Measurements from ENCODE around the gene CDAN1.
A peak's percentile ranks its signal among the peaks of the same experiment; 100 is the strongest.

The CDAN1 gene

DNA sequence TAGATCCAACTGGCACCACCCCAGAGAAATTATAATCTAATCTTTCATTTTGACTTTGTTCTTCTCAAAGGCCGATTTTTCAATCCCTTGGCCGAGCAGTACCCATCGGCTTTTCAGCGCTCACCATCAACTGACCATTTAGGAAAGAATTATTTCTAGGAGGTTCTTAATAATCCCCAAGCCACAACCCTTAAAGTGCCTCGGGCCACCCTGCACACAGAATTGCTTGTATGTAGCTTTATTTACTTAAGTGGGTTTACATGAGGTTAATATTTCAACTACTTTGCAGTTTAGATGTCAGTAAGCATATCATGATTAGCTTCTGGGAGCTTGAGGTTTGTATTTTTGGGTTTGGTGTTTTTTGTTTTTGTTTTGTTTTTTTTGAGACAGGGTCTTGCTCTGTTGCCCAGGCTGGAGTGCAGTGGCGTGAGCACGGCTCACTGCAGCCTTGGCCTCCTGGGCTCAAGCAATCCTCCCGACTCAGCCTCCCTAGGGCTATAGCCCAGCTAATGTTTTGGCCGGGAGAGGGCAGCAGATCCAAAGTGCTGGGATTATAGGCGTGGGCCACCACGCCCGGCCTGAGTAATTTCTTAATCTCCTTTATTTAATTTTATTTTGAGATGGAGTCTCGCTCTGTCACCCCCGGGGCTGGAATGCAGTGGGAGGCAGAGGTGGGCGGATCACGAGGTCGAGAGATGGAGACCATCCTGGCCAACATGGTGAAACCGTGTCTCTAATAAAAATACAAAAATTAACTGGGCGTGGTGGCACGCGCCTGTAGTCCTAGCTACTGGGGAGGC is 801 bp upstream of the CDAN1 start:
- no peaks in the 10 kb centered on the region for H3K27me3 ChIP-seq (replicated peaks; ENCODE audit: control insufficient read depth, insufficient read depth, low read length)
- no peak for DNase-seq (ENCODE audit: extremely low read depth, insufficient read length)
- peaks cover 3% of the 10 kb centered on the region; the same call in 1 of the 2 replicates for H3K36me3 ChIP-seq (ENCODE audit: control insufficient read depth, insufficient read depth, low read length)

DNA sequence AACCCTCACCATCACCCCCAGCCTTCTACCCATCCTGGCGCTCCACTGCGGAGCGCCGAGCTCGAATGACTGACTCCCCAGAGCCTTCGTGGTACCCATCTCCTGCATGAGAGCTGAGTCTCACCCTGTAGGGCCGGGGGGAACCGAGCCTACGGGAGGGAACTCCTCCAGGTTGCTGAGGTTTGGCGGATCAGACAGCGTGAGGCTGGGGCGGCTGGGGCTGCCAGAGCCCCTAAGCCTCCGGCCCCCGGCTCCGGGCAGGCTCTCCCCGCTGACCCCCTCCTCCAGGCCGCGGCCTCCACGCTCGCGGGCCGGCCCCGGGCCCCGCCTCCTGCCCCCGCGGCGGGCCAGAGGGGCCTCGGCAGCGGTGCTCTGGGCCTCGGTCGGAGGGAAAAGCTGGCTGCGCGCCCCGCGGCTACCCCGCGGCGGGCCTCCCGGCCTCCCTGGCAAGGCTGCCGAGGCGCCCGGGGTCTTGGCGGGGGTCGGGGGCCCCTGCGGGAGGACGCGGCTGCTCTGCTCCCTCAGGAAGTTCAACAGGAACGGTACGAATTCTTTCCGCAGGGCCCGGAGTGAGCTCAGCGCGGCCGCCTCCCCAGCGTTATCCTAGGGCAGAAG is 643 bp downstream of the CDAN1 start:
- H3K36me3 ChIP-seq (ENCODE audit: control insufficient read depth, insufficient read depth, low read length): peaks cover 10% of the 10 kb centered on the region

More for the DNA sequence above, 801 bp upstream of the CDAN1 start:
- H3K4me3 ChIP-seq (replicated peaks; ENCODE audit: low read depth, low read length): peak overlapping the region; percentile 85
- TF ChIP-seq, protein P1, sequence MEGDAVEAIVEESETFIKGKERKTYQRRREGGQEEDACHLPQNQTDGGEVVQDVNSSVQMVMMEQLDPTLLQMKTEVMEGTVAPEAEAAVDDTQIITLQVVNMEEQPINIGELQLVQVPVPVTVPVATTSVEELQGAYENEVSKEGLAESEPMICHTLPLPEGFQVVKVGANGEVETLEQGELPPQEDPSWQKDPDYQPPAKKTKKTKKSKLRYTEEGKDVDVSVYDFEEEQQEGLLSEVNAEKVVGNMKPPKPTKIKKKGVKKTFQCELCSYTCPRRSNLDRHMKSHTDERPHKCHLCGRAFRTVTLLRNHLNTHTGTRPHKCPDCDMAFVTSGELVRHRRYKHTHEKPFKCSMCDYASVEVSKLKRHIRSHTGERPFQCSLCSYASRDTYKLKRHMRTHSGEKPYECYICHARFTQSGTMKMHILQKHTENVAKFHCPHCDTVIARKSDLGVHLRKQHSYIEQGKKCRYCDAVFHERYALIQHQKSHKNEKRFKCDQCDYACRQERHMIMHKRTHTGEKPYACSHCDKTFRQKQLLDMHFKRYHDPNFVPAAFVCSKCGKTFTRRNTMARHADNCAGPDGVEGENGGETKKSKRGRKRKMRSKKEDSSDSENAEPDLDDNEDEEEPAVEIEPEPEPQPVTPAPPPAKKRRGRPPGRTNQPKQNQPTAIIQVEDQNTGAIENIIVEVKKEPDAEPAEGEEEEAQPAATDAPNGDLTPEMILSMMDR (IDR thresholded peaks at IDR 0.05; ENCODE audit: insufficient read depth, low read length, poor library complexity, severe bottlenecking): no peak

DNA sequence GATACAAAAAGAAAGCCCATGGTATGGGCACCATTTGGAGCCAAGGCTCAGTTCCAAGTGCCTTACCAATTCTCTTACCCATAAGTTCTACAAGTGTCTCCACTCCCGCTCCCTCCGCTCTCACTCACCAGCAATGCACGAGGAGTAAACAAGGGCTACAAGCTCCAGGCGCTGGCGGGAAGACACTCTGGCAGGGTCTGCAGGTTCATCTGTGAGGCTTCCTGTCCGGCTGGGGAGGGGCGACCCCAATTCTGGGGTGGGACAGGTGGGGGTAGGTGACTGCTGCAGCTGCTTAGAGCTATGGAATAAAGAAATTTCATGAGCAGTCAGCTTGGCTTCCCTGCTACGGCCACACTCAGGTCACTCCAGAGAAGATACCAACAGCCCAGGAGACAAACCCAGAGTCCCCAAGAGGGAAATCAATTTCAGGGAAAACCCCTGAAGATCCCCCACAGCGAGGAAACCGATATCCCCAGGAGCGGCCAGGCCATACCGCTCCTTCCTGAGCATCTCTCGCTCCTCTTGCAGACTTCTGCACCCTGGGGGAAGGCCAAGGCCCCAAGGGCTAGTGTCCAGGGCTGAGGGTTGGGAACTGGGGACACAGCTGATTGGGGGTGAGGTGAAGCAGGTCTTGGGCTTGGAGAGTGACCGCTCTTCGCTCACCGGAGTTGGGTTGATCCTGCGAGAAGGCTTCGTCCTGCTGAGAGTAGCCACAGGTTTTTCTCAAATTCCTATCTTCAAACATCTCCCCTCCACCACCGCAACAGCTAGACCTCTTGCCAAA is 1.4 kb downstream of the CDAN1 start:
- H3K27me3 ChIP-seq (replicated peaks; ENCODE audit: control insufficient read depth, insufficient read depth, low read length): no peaks in the 10 kb centered on the region
- peaks cover 14% of the 10 kb centered on the region for H3K36me3 ChIP-seq (ENCODE audit: control insufficient read depth, insufficient read depth, low read length)
- DNase-seq (ENCODE audit: extremely low read depth, insufficient read length): no peak
- H3K4me3 ChIP-seq (replicated peaks; ENCODE audit: low read depth, low read length): peak overlapping the region; percentile 85
- TF ChIP-seq, protein P1 (IDR thresholded peaks at IDR 0.05; ENCODE audit: insufficient read depth, low read length, poor library complexity, severe bottlenecking): no peak

More for the DNA sequence above, 643 bp downstream of the CDAN1 start:
- H3K4me3 ChIP-seq (replicated peaks; ENCODE audit: low read depth, low read length): peak overlapping the region; percentile 85
- TF ChIP-seq, protein P1 (IDR thresholded peaks at IDR 0.05; ENCODE audit: insufficient read depth, low read length, poor library complexity, severe bottlenecking): no peak
- DNase-seq (ENCODE audit: extremely low read depth, insufficient read length): peak; percentile 37
- no peaks in the 10 kb centered on the region for H3K27me3 ChIP-seq (replicated peaks; ENCODE audit: control insufficient read depth, insufficient read depth, low read length)

DNA sequence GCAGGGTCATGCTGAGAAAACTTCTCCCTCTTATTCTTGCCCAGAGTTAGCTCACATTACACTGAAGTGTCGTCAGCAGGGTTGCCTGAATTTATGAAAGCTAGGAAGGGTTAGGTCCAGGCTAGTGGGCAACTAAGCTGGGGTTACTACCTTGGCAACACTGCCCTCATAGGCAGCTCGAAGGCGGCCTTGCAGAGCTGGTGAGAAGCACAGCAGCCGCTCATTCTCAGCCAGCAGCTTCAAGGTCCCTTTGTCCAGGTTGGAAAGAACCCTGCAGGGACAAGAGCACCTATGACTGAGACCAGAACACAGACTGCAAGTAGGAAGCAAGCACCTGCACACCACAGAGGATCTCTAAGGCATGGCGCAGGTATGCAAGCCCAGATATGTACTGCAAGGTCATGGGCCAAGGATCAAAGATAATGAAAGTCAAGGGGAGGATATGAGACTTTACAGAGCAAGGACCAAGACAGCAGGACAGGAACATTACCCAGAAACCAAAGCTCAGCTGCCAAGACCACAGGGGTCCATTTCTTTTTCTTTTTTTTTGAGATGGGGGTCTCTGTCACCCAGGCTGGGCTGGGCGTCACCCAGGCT is 2.8 kb downstream of the CDAN1 start:
- Histone ChIP-seq H3K36me3 (ENCODE audit: control insufficient read depth, insufficient read depth, low read length) (peaks cover 25% of the 10 kb centered on the region), H3K27me3 (replicated peaks; ENCODE audit: control insufficient read depth, insufficient read depth, low read length) (no peaks in the 10 kb centered on the region), H3K4me3 (replicated peaks; ENCODE audit: low read depth, low read length) (no peak overlapping the region)
- no peak for DNase-seq (ENCODE audit: extremely low read depth, insufficient read length)
- TF ChIP-seq, protein P1 (IDR thresholded peaks at IDR 0.05; ENCODE audit: insufficient read depth, low read length, poor library complexity, severe bottlenecking): no peak

DNA sequence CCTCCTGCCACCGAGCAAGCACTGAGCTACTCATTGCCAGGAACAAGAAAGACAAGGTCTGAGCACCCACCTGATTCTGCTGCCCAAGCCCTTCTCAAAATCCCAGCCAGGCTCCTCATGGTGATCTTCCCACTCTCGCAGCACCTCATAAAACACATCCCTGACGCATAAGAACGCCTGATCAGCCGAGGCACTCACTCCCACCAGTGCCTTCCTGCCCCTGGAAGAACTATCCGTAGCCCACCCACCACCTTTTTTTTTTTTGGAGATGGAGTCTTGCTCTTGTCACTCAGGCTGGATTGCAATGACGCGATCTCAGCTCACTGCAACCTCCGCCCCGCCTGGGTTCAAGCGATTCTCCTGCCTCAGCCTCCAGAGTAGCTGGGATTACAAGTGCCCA is 3.9 kb downstream of the CDAN1 start:
- H3K36me3 ChIP-seq (ENCODE audit: control insufficient read depth, insufficient read depth, low read length): peaks cover 30% of the 10 kb centered on the region

More for the DNA sequence above, 3.9 kb downstream of the CDAN1 start:
- Histone ChIP-seq H3K27me3 (replicated peaks; ENCODE audit: control insufficient read depth, insufficient read depth, low read length) (no peaks in the 10 kb centered on the region), H3K4me3 (replicated peaks; ENCODE audit: low read depth, low read length) (no peak overlapping the region)
- TF ChIP-seq, protein P1 (IDR thresholded peaks at IDR 0.05; ENCODE audit: insufficient read depth, low read length, poor library complexity, severe bottlenecking): no peak
- DNase-seq (ENCODE audit: extremely low read depth, insufficient read length): no peak

Data from GM06990 (cell line).